WERI-Rb-1 (cell line): ENCODE measurements around the gene SPTBN1.
A peak's percentile ranks its signal among the peaks of the same experiment; 100 is the strongest.

Experiments used
- DNase-seq: peaks from one replicate; pipeline ENCODE4 v3.0.0-alpha.2; 2020
- H3K27ac ChIP-seq: fragments of 250-450 bp; sonication (Bioruptor Pico); 2 replicates; pipeline ENCODE4 v1.5.1; 2020; ENCODE audit warnings: mild to moderate bottlenecking, moderate library complexity
- H3K27me3 ChIP-seq: fragments of 250-450 bp; sonication (Bioruptor Pico); 2 replicates; pipeline ENCODE4 v1.5.1; 2021; ENCODE audit warnings: mild to moderate bottlenecking, low read depth, moderate library complexity; ENCODE audit not compliant: insufficient read depth, severe bottlenecking
- H3K36me3 ChIP-seq: fragments of 250-450 bp; sonication (Bioruptor Pico); 2 replicates; pipeline ENCODE4 v1.5.1; 2020; ENCODE audit warnings: mild to moderate bottlenecking, moderate library complexity
- H3K4me3 ChIP-seq: 2 replicates; pipeline ENCODE4 v1.5.1; 2011; ENCODE audit warnings: low read depth, mild to moderate bottlenecking, control low read depth, low read length
- H3K9me3 ChIP-seq: fragments of 250-450 bp; sonication (Bioruptor Pico); 2 replicates; pipeline ENCODE4 v1.5.1; 2021; ENCODE audit warnings: mild to moderate bottlenecking, moderate library complexity; ENCODE audit not compliant: severe bottlenecking
- CTCF ChIP-seq: IDR thresholded peaks from 2 replicates; pipeline ENCODE4 v1.5.1; 2011; ENCODE audit warnings: low read depth, mild to moderate bottlenecking, control low read depth, inconsistent platforms, low read length

Gene SPTBN1

DNA sequence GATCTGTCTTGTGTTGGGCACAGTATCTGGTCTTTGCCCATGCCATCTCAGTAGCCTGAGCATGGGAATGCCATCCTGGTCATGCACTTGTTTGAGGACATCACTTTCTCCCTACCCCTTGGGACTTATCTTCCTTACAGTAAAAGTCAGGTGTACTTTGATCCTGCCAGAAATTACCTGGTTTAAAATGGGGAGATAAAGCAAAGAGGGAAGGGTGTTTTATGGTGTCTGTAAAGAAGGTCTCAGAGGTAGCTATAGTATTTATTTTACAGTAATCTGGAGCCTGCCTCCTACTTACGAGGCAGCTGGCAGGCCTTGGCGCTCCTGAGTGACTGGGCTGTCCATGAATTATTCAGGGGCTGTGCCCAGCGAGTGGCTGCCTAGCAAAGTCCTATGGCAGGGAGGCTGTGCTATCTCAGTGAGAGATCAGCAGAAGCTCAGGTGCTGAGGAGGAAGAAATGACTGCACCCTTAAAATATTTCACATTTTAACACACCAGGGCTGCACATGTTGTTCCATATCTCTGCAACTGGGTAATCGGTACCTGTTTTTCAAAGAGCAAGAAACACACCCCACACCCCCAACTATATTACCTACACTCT is 93.9 kb downstream of the SPTBN1 start:
- H3K27me3 ChIP-seq: no peaks in the 10 kb centered on the region
- peaks cover 2% of the 10 kb centered on the region; the same call in 1 of the 2 replicates for H3K36me3 ChIP-seq
- TF ChIP-seq CTCF: no peak
- H3K4me3 ChIP-seq: no peak overlapping the region
- no peak for DNase-seq
- no peaks in the 10 kb centered on the region for H3K9me3 ChIP-seq
- no peak overlapping the region for H3K27ac ChIP-seq

- TF ChIP-seq CTCF: no peak
These were observed 94.4 kb downstream of the SPTBN1 start for GRCh38 chr2:54550547-54550946.

GRCh38 chr2:54551123-54551756 is 95.1 kb downstream of the SPTBN1 start:
- Histone ChIP-seq H3K27ac (no peak overlapping the region), H3K9me3 (no peaks in the 10 kb centered on the region), H3K36me3 (no peaks in the 10 kb centered on the region; the same call in 1 of the 2 replicates), H3K27me3 (no peaks in the 10 kb centered on the region), H3K4me3 (no peak overlapping the region)
- TF ChIP-seq CTCF: no peak
- DNase-seq: no peak

More at GRCh38 chr2:54550547-54550946, 94.4 kb downstream of the SPTBN1 start:
- DNase-seq: no peak
- no peaks in the 10 kb centered on the region for H3K27me3 ChIP-seq
- no peak overlapping the region for H3K4me3 ChIP-seq
- no peak overlapping the region for H3K27ac ChIP-seq
- H3K36me3 ChIP-seq: no peaks in the 10 kb centered on the region; the same call in 1 of the 2 replicates
- H3K9me3 ChIP-seq: no peaks in the 10 kb centered on the region

DNA sequence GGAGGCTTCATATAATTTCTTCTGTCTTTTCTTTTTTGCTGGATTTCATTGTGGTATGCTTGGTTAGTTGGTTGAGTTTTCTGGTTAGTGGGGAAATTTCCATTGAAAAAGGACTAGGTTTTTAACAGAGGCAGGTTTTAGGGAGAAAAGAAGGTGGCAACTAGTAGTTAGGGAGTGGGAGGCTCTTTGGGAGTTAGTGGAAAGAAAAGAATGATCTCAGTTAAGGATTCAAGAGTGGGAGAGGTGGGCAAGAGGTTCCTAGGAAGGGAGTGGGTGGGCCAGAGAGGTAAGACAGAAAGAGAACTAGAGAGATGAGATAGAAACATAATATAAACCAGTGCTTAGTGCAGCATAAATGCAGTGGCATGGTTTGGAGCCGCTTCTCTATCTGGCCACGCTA is 96.9 kb downstream of the SPTBN1 start:
- H3K36me3 ChIP-seq: no peaks in the 10 kb centered on the region; the same call in 1 of the 2 replicates
- no peak overlapping the region for H3K4me3 ChIP-seq
- H3K9me3 ChIP-seq: no peaks in the 10 kb centered on the region
- no peak for DNase-seq
- peak overlapping the region; percentile 66 for H3K27ac ChIP-seq
- no peak for TF ChIP-seq CTCF
- H3K27me3 ChIP-seq: no peaks in the 10 kb centered on the region

DNA sequence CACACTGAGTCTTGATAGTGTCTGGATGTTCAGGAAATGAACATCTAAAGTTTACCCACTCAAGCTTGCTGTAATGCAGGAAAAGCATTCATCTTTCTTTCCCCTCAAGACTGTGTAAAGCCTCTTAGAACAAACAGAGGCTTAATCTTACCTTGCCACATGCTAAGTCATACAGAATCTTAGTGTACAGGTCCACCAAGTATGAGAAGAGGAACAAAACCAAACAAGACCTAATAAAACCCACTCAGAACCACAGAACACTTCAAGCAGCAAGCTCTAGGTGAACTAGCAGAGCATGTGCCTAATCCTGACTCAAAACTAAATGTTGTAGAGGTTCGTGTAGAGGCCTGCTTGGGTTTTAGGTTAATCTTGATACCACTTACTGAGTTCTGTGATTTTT is 97.6 kb downstream of the SPTBN1 start:
- no peak for DNase-seq
- no peaks in the 10 kb centered on the region for H3K27me3 ChIP-seq
- no peaks in the 10 kb centered on the region for H3K9me3 ChIP-seq
- TF ChIP-seq CTCF: no peak
- 0 out of 2 replicates have a peak overlapping the region, but pooled peaks have one; percentile 3 for H3K4me3 ChIP-seq
- no peaks in the 10 kb centered on the region for H3K36me3 ChIP-seq
- H3K27ac ChIP-seq: peak overlapping the region; percentile 66

GRCh38 chr2:54555318-54555837 is 99.3 kb downstream of the SPTBN1 start:
- H3K36me3 ChIP-seq: no peaks in the 10 kb centered on the region
- H3K27ac ChIP-seq: no peak overlapping the region
- no peaks in the 10 kb centered on the region for H3K9me3 ChIP-seq
- DNase-seq: no peak
- H3K27me3 ChIP-seq: no peaks in the 10 kb centered on the region
- H3K4me3 ChIP-seq: no peak overlapping the region
- no peak for TF ChIP-seq CTCF
